Astrocyte of the spinal cord (primary cell): ENCODE data around the gene DPH6.

ENCODE experiments used
- DNase-seq: peaks from one replicate; pipeline ENCODE4 v3.0.0; 2011; ENCODE audit warnings: low read depth, low spot score
- H3K4me3 ChIP-seq: 2 replicates; pipeline ENCODE4 v1.5.1; 2011; ENCODE audit warnings: low read depth, mild to moderate bottlenecking, low read length, moderate library complexity
- CTCF ChIP-seq: IDR thresholded peaks from 2 replicates; pipeline ENCODE4 v1.5.1; 2012; ENCODE audit warnings: low read depth, mild to moderate bottlenecking, low read length, inconsistent platforms
- in situ Hi-C: cut with HindIII; loops from 2 replicates; pipeline ENCODE4 v1.10.0; 2017; ENCODE audit warnings: low sequenced_read_pairs

DPH6 gene

GRCh38 chr15:35557012-35557411 is 11.0 kb upstream of the DPH6 start:
- no peak for DNase-seq
- TF ChIP-seq CTCF, result no peak
- H3K4me3 ChIP-seq, result no peak overlapping the region
- in situ Hi-C loops, result no loop called here

- in situ Hi-C loops, result no loop called here
- no peak for TF ChIP-seq CTCF
- no peak overlapping the region for H3K4me3 ChIP-seq
- DNase-seq, result no peak
These were observed 9.3 kb upstream of the DPH6 start for GRCh38 chr15:35555244-35555643.

- in situ Hi-C loops, result no loop called here
- no peak for DNase-seq
- no peak for TF ChIP-seq CTCF
- H3K4me3 ChIP-seq, result no peak overlapping the region
These were observed 5.0 kb upstream of the DPH6 start for GRCh38 chr15:35550957-35551356.

- DNase-seq, result no peak
- H3K4me3 ChIP-seq, result no peak overlapping the region
- no peak for TF ChIP-seq CTCF
- in situ Hi-C loops, result no loop called here
These were observed 3.6 kb upstream of the DPH6 start for GRCh38 chr15:35549567-35549966.

- in situ Hi-C loops, result no loop called here
- DNase-seq, result no peak
- no peak overlapping the region for H3K4me3 ChIP-seq
- TF ChIP-seq CTCF, result no peak
These were observed 2.5 kb upstream of the DPH6 start for GRCh38 chr15:35548435-35548834.

- H3K4me3 ChIP-seq, result no peak overlapping the region
- in situ Hi-C loops, result no loop called here
- DNase-seq, result no peak
- no peak for TF ChIP-seq CTCF
These were observed 1.9 kb upstream of the DPH6 start for GRCh38 chr15:35547775-35548364.
